Stimulated activated CD8-positive, alpha-beta memory T cell treated with anti-CD3 and anti-CD28 coated beads, Interleukin-12 subunit alpha, Interleukin-12 subunit beta, amount 100 ng/mL, for 24 hours (primary cell): ENCODE results near the gene AGBL3.
"Not testable (repeated sequence)": the region's sequence is repeated elsewhere in the genome, so short reads cannot be mapped to it uniquely, and the experiment has no call there.

Source experiments
- DNase-seq: peaks from one replicate; pipeline ENCODE4 v3.0.0-alpha.2; 2020; ENCODE audit errors: extremely low read depth

The AGBL3 gene

GRCh38 chr7:135168489-135169140 is 182.3 kb downstream of the AGBL3 start:
- no peak for DNase-seq

- DNase-seq: no peak
These were observed 183.0 kb downstream of the AGBL3 start for GRCh38 chr7:135169141-135169963.

- no peak for DNase-seq
These were observed 183.6 kb downstream of the AGBL3 start for GRCh38 chr7:135169964-135170273.

- peak; percentile 86 for DNase-seq
These were observed 184.1 kb downstream of the AGBL3 start, which contains the start of gene CYREN for GRCh38 chr7:135170274-135170997. TSS of gene CYREN (minus strand) at chr7:135170707. CDS start at chr7:135168922, 1,785 bp downstream.

GRCh38 chr7:135170998-135171481 is 184.7 kb downstream of the AGBL3 start:
- DNase-seq: not testable (repeated sequence)

- not testable (repeated sequence) for DNase-seq
These were observed 185.4 kb downstream of the AGBL3 start for GRCh38 chr7:135171581-135172291.

- DNase-seq: not testable (repeated sequence)
These were observed 187.6 kb downstream of the AGBL3 start for GRCh38 chr7:135173916-135174315.

- no peak for DNase-seq
These were observed 188.6 kb downstream of the AGBL3 start for GRCh38 chr7:135174941-135175340.

GRCh38 chr7:135175931-135176330 is 189.6 kb downstream of the AGBL3 start:
- DNase-seq: no peak

GRCh38 chr7:135177028-135177696 is 190.9 kb downstream of the AGBL3 start:
- no peak for DNase-seq

GRCh38 chr7:135178364-135178763 is 192.1 kb downstream of the AGBL3 start:
- DNase-seq: no peak

- DNase-seq: no peak
These were observed 193.1 kb downstream of the AGBL3 start for GRCh38 chr7:135179321-135179925.

GRCh38 chr7:135180122-135180521 is 193.8 kb downstream of the AGBL3 start:
- DNase-seq: no peak

- no peak for DNase-seq
These were observed 195.1 kb downstream of the AGBL3 start for GRCh38 chr7:135181261-135181928.

- no peak for DNase-seq
These were observed 195.8 kb downstream of the AGBL3 start for GRCh38 chr7:135181929-135182678.

GRCh38 chr7:135183478-135183877 is 197.2 kb downstream of the AGBL3 start:
- no peak for DNase-seq

GRCh38 chr7:135184254-135184841 is 198.0 kb downstream of the AGBL3 start:
- DNase-seq: no peak
